ENCODE results near the gene SRRD.

GRCh38 chr22:26466196-26466595, 17.5 kb upstream of the SRRD start:
- no peak for TF ChIP-seq CTCF (IDR thresholded peaks at IDR 0.05)
- TF ChIP-seq POLR2A (IDR thresholded peaks at IDR 0.05) = no peak

Data from adrenal gland (tissue), 5 donors.